A673 (cell line): ENCODE measurements around the gene S100B. TPM values are rescaled to one million over a fixed set of nuclear protein-coding genes. Genes with fewer than 3 reads are reported as not detected.

ENCODE experiments used
- BruUV-seq: library from RNA; stranded (reverse); fragments of 400-500 nt; replicated peaks from 2 replicates; lab custom pipeline; 2021; lab: Mats Ljungman, UMichigan
- CTCF ChIA-PET: fragments of 300-600 bp; sonication (Branson Sonifier 250); formaldehyde crosslinking; loops from one replicate; lab custom pipeline; 2022; ENCODE audit warnings: antibody characterized with exemption; lab: Charles Lee
- POLR2A ChIA-PET: fragments of 300-600 bp; sonication (Branson Sonifier 250); formaldehyde crosslinking; loops from one replicate; lab custom pipeline; 2022; ENCODE audit warnings: antibody characterized with exemption; ENCODE audit not compliant: low non-redundant PET; lab: Charles Lee
- DNase-seq: peaks from one replicate; pipeline ENCODE4 v3.0.0-alpha.2; 2015; ENCODE audit warnings: low spot score
- H3K27ac ChIP-seq: fragments of 200-600 bp; sonication (generic); 2 replicates; pipeline ENCODE4 v1.5.1; 2016; ENCODE audit warnings: mixed run types, low read depth, mild to moderate bottlenecking, mixed read lengths, antibody characterized with exemption, low read length; ENCODE audit not compliant: poor library complexity, severe bottlenecking
- H3K27me3 ChIP-seq: fragments of 200-600 bp; sonication (generic); replicated peaks from 2 replicates; pipeline ENCODE4 v1.6.1; 2017; ENCODE audit warnings: mixed run types, low read depth, mild to moderate bottlenecking, mixed read lengths, antibody characterized with exemption, low read length; ENCODE audit not compliant: insufficient read depth, poor library complexity
- H3K36me3 ChIP-seq: fragments of 200-600 bp; sonication (generic); 2 replicates; pipeline ENCODE4 v1.6.1; 2016; ENCODE audit warnings: mixed run types, mild to moderate bottlenecking, mixed read lengths, antibody characterized with exemption, low read length; ENCODE audit not compliant: insufficient read depth, poor library complexity, severe bottlenecking
- H3K4me1 ChIP-seq: fragments of 200-600 bp; sonication (generic); 2 replicates; pipeline ENCODE4 v1.6.1; 2017; ENCODE audit warnings: mixed run types, mild to moderate bottlenecking, mixed read lengths, antibody characterized with exemption, low read length; ENCODE audit not compliant: insufficient read depth, poor library complexity, severe bottlenecking
- H3K4me3 ChIP-seq: fragments of 200-600 bp; sonication (generic); 2 replicates; pipeline ENCODE4 v1.5.1; 2016; ENCODE audit warnings: low read depth, mixed run types, mild to moderate bottlenecking, mixed read lengths, low read length; ENCODE audit not compliant: poor library complexity, severe bottlenecking
- H3K9me3 ChIP-seq: fragments of 200-600 bp; sonication (generic); 2 replicates; pipeline ENCODE4 v1.6.1; 2016; ENCODE audit warnings: mixed run types, low read depth, mild to moderate bottlenecking, mixed read lengths, antibody characterized with exemption, low read length; ENCODE audit not compliant: poor library complexity, severe bottlenecking
- EZH2 ChIP-seq: fragments of 200-600 bp; sonication (generic); IDR thresholded peaks from 2 replicates; pipeline ENCODE4 v1.6.1; 2017; ENCODE audit warnings: borderline replicate concordance, low read depth, mild to moderate bottlenecking, mixed read lengths, antibody characterized with exemption, low read length; ENCODE audit not compliant: poor library complexity, severe bottlenecking
- intact Hi-C: fragments of 100-400 bp; cut with micrococcal nuclease; formaldehyde crosslinking; loops from one replicate; pipeline ENCODE4 v1.10.0; 2022; ENCODE audit not compliant: unreplicated experiment
- total RNA-seq: library from RNA; stranded (reverse); gene quantifications from 2 replicates; pipeline ENCODE4 v1.2.3, GENCODE V29; 2021
- TF ChIP-seq, protein P1 (sequence below): fragments of 300-800, 200-600 bp; sonication (generic); conservative IDR thresholded peaks from 2 replicates; pipeline ENCODE4 v1.5.1; 2017; ENCODE audit warnings: low read depth, mild to moderate bottlenecking, antibody characterized with exemption, low read length, moderate library complexity, mixed read lengths

The S100B gene
- total RNA-seq, 1 experiment from 2014 or later, result not detected

DNA sequence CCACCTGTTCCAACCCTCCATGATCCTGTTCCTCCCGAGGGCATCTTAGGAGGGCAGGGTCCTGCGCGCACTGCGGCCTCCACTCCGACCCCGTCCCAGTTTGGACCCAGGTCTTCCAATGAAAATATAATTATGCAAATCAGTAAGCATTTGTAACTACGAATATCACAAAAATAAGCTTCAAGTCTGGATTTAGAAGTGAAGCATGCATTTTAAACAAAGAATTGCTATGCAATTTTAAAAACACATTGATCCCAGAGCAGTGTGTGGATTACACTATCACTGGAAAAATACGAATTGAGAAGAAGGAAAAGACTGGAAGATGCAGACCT is 31.3 kb upstream of the S100B start:
- H3K4me1 ChIP-seq, result peaks cover 19% of the 10 kb centered on the region
- peak overlapping the region; percentile 94 for H3K4me3 ChIP-seq
- CTCF ChIA-PET, result no interaction called here
- peak overlapping the region; percentile 93 for H3K27ac ChIP-seq
- H3K9me3 ChIP-seq, result no peaks in the 10 kb centered on the region
- BruUV-seq, result no TSS peak
- no peak for DNase-seq
- TF ChIP-seq, protein P1, sequence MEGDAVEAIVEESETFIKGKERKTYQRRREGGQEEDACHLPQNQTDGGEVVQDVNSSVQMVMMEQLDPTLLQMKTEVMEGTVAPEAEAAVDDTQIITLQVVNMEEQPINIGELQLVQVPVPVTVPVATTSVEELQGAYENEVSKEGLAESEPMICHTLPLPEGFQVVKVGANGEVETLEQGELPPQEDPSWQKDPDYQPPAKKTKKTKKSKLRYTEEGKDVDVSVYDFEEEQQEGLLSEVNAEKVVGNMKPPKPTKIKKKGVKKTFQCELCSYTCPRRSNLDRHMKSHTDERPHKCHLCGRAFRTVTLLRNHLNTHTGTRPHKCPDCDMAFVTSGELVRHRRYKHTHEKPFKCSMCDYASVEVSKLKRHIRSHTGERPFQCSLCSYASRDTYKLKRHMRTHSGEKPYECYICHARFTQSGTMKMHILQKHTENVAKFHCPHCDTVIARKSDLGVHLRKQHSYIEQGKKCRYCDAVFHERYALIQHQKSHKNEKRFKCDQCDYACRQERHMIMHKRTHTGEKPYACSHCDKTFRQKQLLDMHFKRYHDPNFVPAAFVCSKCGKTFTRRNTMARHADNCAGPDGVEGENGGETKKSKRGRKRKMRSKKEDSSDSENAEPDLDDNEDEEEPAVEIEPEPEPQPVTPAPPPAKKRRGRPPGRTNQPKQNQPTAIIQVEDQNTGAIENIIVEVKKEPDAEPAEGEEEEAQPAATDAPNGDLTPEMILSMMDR, result no peak
- TF ChIP-seq EZH2, result no peak
- H3K27me3 ChIP-seq, result no peaks in the 10 kb centered on the region
- intact Hi-C loops, result no loop called here
- H3K36me3 ChIP-seq, result peaks cover 5% of the 10 kb centered on the region
- POLR2A ChIA-PET, result interaction anchor here (0.6 kb wide), 1 partner anchor 11 kb away, joined by 3 read pairs; no protein-coding TSS in a partner anchor

DNA sequence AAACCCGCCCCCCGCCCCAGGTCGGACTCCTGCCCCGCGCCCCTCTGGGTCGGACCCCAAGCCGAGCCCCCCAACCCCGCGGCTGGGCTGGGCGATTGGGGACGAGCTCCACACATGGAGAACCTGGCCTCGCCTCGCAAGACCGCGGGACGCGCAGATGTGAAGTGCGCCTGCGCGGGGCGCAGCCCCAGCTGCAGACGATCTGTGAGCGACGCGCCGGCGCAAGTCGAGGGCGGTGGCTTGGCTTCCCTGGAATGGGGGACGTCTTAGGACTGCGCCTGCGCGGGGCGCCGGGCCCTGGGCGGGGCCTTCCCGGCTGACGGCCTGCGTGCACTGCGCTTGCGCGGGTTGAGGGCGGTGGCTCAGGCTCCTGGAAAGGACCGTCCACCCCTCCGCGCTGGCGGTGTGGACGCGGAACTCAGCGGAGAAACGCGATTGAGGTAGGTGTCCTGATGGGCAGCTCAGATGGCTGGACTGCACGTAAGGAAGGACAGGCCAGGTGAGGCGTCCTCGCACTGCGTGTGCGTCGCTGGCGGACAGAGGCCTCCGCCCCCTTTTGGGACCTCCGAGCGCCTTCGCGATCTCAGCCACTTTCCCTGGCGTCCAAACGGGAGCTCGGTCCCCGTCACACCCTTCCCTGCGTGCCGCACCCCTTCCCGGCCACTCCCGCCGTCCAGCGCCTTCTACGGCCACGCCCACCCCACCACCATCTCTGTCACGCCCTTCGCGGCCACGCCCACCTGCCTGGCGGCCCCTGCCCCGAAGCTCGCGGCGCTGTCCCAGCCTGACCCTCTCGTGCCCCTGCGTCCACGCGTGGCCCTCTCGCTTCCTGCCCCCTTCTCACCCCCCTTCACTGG is 30.7 kb upstream of the S100B start, which contains the start of gene PRMT2:
Gene PRMT2 (plus strand): TSS at position 351 of the 857 bp plus-strand sequence. CDS start 1,278 bp downstream, outside the sequence.
- H3K4me3 ChIP-seq, result peak within 1 kb of the TSS; percentile 94
- H3K4me1 ChIP-seq, result peaks cover 19% of the 10 kb centered on the region
- POLR2A ChIA-PET, result interaction anchor here (0.6 to 0.7 kb wide), 2 partner anchors 12 to 28 kb away, joined by 3 to 11 read pairs; no protein-coding TSS in a partner anchor
- BruUV-seq, result no TSS peak
- no peak for TF ChIP-seq EZH2
- TF ChIP-seq, protein P1, result no peak
- intact Hi-C loops, result no loop called here
- DNase-seq, result peak; percentile 97
- no peaks in the 10 kb centered on the region for H3K9me3 ChIP-seq
- no peaks in the 10 kb centered on the region for H3K36me3 ChIP-seq
- CTCF ChIA-PET, result interaction anchor here (0.6 kb wide), 1 partner anchor 55 kb away, joined by 3 read pairs; no protein-coding TSS in a partner anchor
- peak within 1 kb of the TSS; percentile 93 for H3K27ac ChIP-seq
- H3K27me3 ChIP-seq, result no peaks in the 10 kb centered on the region

DNA sequence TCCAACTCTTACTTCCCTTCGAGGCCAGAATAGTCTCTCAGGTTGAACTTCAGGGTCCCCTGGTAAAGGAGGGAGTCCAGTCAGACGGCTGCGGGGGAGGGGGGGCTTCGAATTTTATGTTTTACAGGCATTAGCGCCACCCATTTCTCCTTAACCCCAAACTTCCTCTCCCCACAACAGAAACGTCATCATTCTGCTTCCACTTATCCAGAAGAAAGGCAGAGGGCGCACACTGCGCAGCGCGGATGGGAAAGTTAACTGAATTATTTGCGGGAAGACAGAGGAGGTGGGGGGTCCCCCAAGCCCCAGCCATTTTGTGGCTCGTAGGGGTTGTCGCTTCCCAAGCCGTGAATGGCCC is 30.1 kb upstream of the S100B start:
- ChIA-PET CTCF (interaction anchor here (0.6 kb wide), 1 partner anchor 54 kb away, joined by 3 read pairs; no protein-coding TSS in a partner anchor), POLR2A (interaction anchor here (0.7 kb wide), 1 partner anchor 29 kb away, joined by 11 read pairs; no protein-coding TSS in a partner anchor)
- peak overlapping the region; percentile 94 for H3K4me3 ChIP-seq
- no TSS peak for BruUV-seq
- H3K9me3 ChIP-seq, result no peaks in the 10 kb centered on the region
- no peaks in the 10 kb centered on the region for H3K36me3 ChIP-seq
- peaks cover 19% of the 10 kb centered on the region for H3K4me1 ChIP-seq
- no peaks in the 10 kb centered on the region for H3K27me3 ChIP-seq
- H3K27ac ChIP-seq, result peak overlapping the region; percentile 93
- peak; percentile 92 for DNase-seq
- no peak for TF ChIP-seq EZH2
- TF ChIP-seq, protein P1, result peak; percentile 39; the same call in 1 of the 2 replicates
- intact Hi-C loops, result no loop called here
